Jurkat, Clone E6-1 (cell line): ENCODE results near the gene TCAP.
A peak's percentile ranks its signal among the peaks of the same experiment; 100 is the strongest.

Experiments
- DNase-seq: peaks from one replicate; pipeline ENCODE4 v3.0.0-alpha.2; 2011; ENCODE audit warnings: low read depth, low spot score
- H3K4me3 ChIP-seq: 2 replicates; pipeline ENCODE4 v1.5.1; 2011; ENCODE audit warnings: mild to moderate bottlenecking, low read length, control low read depth, moderate library complexity

Gene TCAP

GRCh38 chr17:39674702-39675389, 9.7 kb downstream of the TCAP start:
- DNase-seq = no peak
- no peak overlapping the region for H3K4me3 ChIP-seq

GRCh38 chr17:39675390-39676082, 10.4 kb downstream of the TCAP start:
- no peak for DNase-seq

GRCh38 chr17:39676198-39676819, 11.2 kb downstream of the TCAP start:
- no peak overlapping the region for H3K4me3 ChIP-seq
- DNase-seq = peak; percentile 80

More at GRCh38 chr17:39675390-39676082, 10.4 kb downstream of the TCAP start:
- H3K4me3 ChIP-seq = no peak overlapping the region

- DNase-seq = no peak
- no peak overlapping the region for H3K4me3 ChIP-seq
Observed at GRCh38 chr17:39677072-39677471, 11.9 kb downstream of the TCAP start.

- no peak overlapping the region for H3K4me3 ChIP-seq
- DNase-seq = no peak
Observed at GRCh38 chr17:39677542-39678339, 12.6 kb downstream of the TCAP start.

- H3K4me3 ChIP-seq = no peak overlapping the region
- no peak for DNase-seq
Observed at GRCh38 chr17:39678340-39679116, 13.4 kb downstream of the TCAP start.

GRCh38 chr17:39679521-39680192, 14.5 kb downstream of the TCAP start:
- DNase-seq = peak; percentile 87
- peak overlapping the region; percentile 18 for H3K4me3 ChIP-seq

- no peak overlapping the region for H3K4me3 ChIP-seq
- DNase-seq = no peak
Observed at GRCh38 chr17:39683295-39683939, 18.3 kb downstream of the TCAP start.

- no peak for DNase-seq
- no peak overlapping the region for H3K4me3 ChIP-seq
Observed at GRCh38 chr17:39684369-39685192, 19.4 kb downstream of the TCAP start.

GRCh38 chr17:39687101-39687545, 22.0 kb downstream of the TCAP start:
- no peak for DNase-seq
- H3K4me3 ChIP-seq = peak overlapping the region; percentile 69

GRCh38 chr17:39687546-39688474, 22.7 kb downstream of the TCAP start, which contains the start of gene PGAP3:
Gene PGAP3 (minus strand): TSS chr17:39688057. CDS start chr17:39688014, 43 bp downstream.
- DNase-seq = peak; percentile 79
- peak within 1 kb of the TSS; percentile 69 for H3K4me3 ChIP-seq

GRCh38 chr17:39688475-39688835, 23.3 kb downstream of the TCAP start:
- peak overlapping the region; percentile 69 for H3K4me3 ChIP-seq
- DNase-seq = no peak

GRCh38 chr17:39688945-39689344, 23.8 kb downstream of the TCAP start:
- peak overlapping the region; percentile 69 for H3K4me3 ChIP-seq
- no peak for DNase-seq

- no peak for DNase-seq
- H3K4me3 ChIP-seq = no peak overlapping the region
Observed at GRCh38 chr17:39694593-39694992, 29.4 kb downstream of the TCAP start.

GRCh38 chr17:39695089-39695474, 29.9 kb downstream of the TCAP start:
- H3K4me3 ChIP-seq = no peak overlapping the region
- no peak for DNase-seq

GRCh38 chr17:39696731-39697130, 31.6 kb downstream of the TCAP start:
- DNase-seq = no peak

More at GRCh38 chr17:39696731-39697130, 31.6 kb downstream of the TCAP start:
- no peak overlapping the region for H3K4me3 ChIP-seq
